Activated CD8-positive, alpha-beta T cell treated with anti-CD3 and anti-CD28 coated beads for 36 hours (primary cell): Measurements from ENCODE around the gene USP10. TPM values are rescaled to one million over a fixed set of nuclear protein-coding genes. Genes with fewer than 3 reads are reported as not detected.

ENCODE experiments used
- ATAC-seq: fragments of 200-7000 bp; cut with Tn5 transposase; one replicate; pipeline ENCODE4 v1.10.0; 2021; ENCODE audit warnings: mild to moderate bottlenecking, moderate library complexity
- CTCF ChIA-PET: fragments of 350-600 bp; sonication (Branson Sonifier 250); formaldehyde crosslinking; loops from one replicate; lab custom pipeline; 2021; ENCODE audit warnings: antibody characterized with exemption; lab: Charles Lee
- POLR2A ChIA-PET: fragments of 350-600 bp; sonication (Branson Sonifier 250); formaldehyde crosslinking; loops from one replicate; lab custom pipeline; 2021; ENCODE audit warnings: antibody characterized with exemption; lab: Charles Lee
- DNase-seq: peaks from one replicate; pipeline ENCODE4 v3.0.0-alpha.2; 2020
- H3K27ac Mint-ChIP-seq: one replicate; pipeline ENCODE4 v1.8.0; 2021; ENCODE audit warnings: mild to moderate bottlenecking, mixed read lengths
- H3K27me3 Mint-ChIP-seq: one replicate; pipeline ENCODE4 v1.8.0; 2021; ENCODE audit warnings: mixed read lengths
- H3K36me3 Mint-ChIP-seq: one replicate; pipeline ENCODE4 v1.8.0; 2021; ENCODE audit warnings: low read depth, mixed read lengths
- H3K4me1 Mint-ChIP-seq: one replicate; pipeline ENCODE4 v1.8.0; 2021; ENCODE audit warnings: low read depth, mixed read lengths
- H3K4me3 Mint-ChIP-seq: one replicate; pipeline ENCODE4 v1.8.0; 2021; ENCODE audit warnings: mild to moderate bottlenecking, moderate library complexity, mixed read lengths
- H3K9me3 Mint-ChIP-seq: one replicate; pipeline ENCODE4 v1.8.0; 2021; ENCODE audit warnings: mixed read lengths
- CTCF ChIP-seq: fragments of 200-600 bp; IDR thresholded peaks from one replicate; pipeline ENCODE4 v1.8.0; 2022; ENCODE audit warnings: antibody characterized with exemption, mild to moderate bottlenecking
- intact Hi-C: fragments of 100-400 bp; cut with micrococcal nuclease; formaldehyde crosslinking; loops from one replicate; pipeline ENCODE4 v1.10.0; 2022
- total RNA-seq, 2 experiments: library from RNA; stranded (reverse); gene quantifications; one replicate each; pipeline ENCODE4 v1.2.3, GENCODE V29; 2021

The USP10 gene
- total RNA-seq, 2 experiments from 2014 or later, result 116 TPM

- POLR2A ChIA-PET, result no interaction called here
- ATAC-seq, result no peak
Observed at GRCh38 chr16:84827131-84827574, 127.4 kb downstream of the USP10 start.

GRCh38 chr16:84827897-84828296, 128.1 kb downstream of the USP10 start:
- CTCF ChIA-PET, result no interaction called here
- TF ChIP-seq CTCF, result no peak
- intact Hi-C loops, result no loop called here
- Mint-ChIP-seq H3K4me1 (no peaks in the 10 kb centered on the region), H3K27ac (no peak overlapping the region), H3K36me3 (no peaks in the 10 kb centered on the region), H3K9me3 (no peaks in the 10 kb centered on the region), H3K27me3 (peaks cover 15% of the 10 kb centered on the region), H3K4me3 (no peak overlapping the region)
- ATAC-seq, result no peak
- POLR2A ChIA-PET, result no interaction called here
- DNase-seq, result no peak

More at GRCh38 chr16:84827131-84827574, 127.4 kb downstream of the USP10 start:
- no peak for TF ChIP-seq CTCF
- H3K27me3 Mint-ChIP-seq, result peaks cover 22% of the 10 kb centered on the region
- no peak overlapping the region for H3K4me3 Mint-ChIP-seq
- CTCF ChIA-PET, result no interaction called here
- no peak for DNase-seq
- intact Hi-C loops, result no loop called here
- no peaks in the 10 kb centered on the region for H3K4me1 Mint-ChIP-seq
- H3K36me3 Mint-ChIP-seq, result no peaks in the 10 kb centered on the region
- no peaks in the 10 kb centered on the region for H3K9me3 Mint-ChIP-seq
- no peak overlapping the region for H3K27ac Mint-ChIP-seq

- Mint-ChIP-seq H3K27ac (no peak overlapping the region), H3K4me3 (no peak overlapping the region)
- intact Hi-C loops, result no loop called here
Observed at GRCh38 chr16:84828322-84828721, 128.5 kb downstream of the USP10 start.

More at GRCh38 chr16:84828322-84828721, 128.5 kb downstream of the USP10 start:
- ATAC-seq (no peak), DNase-seq (no peak)
- CTCF ChIA-PET, result no interaction called here
- no peaks in the 10 kb centered on the region for H3K36me3 Mint-ChIP-seq
- H3K4me1 Mint-ChIP-seq, result no peaks in the 10 kb centered on the region
- peaks cover 10% of the 10 kb centered on the region for H3K27me3 Mint-ChIP-seq
- POLR2A ChIA-PET, result no interaction called here
- TF ChIP-seq CTCF, result no peak
- H3K9me3 Mint-ChIP-seq, result no peaks in the 10 kb centered on the region

Other genes starting within 250 kb of the USP10 start
- gene MEAK7, start 195.3 kb upstream of the USP10 start, total RNA-seq, result 10 to 100 TPM; 21.1 to 22.4 TPM
- gene COTL1, start 81.9 kb upstream of the USP10 start, total RNA-seq, result 100 to 1,000 TPM; 664 to 677 TPM
- gene KLHL36, start 51.5 kb upstream of the USP10 start, total RNA-seq, result 10 to 100 TPM; 41.0 to 44.0 TPM
- gene CRISPLD2, start 120.0 kb downstream of the USP10 start, total RNA-seq, result under 1 TPM in 1 of 2 experiments, not detected in 1; 0.16 TPM